ENCODE results near the gene KHK.

KHK gene

GRCh38 chr2:27095427-27095744 lies 8.8 kb downstream of the KHK start:
- no peak for DNase-seq (ENCODE audit: low spot score)
- in situ Hi-C loops (cut with MboI; ENCODE audit: low pct_unique_long_range_greater_than_20kb, low sequenced_read_pairs, unreplicated experiment) = no loop called here

GRCh38 chr2:27095745-27096651 lies 9.4 kb downstream of the KHK start:
- in situ Hi-C loops (cut with MboI; ENCODE audit: low pct_unique_long_range_greater_than_20kb, low sequenced_read_pairs, unreplicated experiment) = no loop called here
- peak; percentile 88 for DNase-seq (ENCODE audit: low spot score)
- no peak for TF ChIP-seq CTCF (IDR thresholded peaks at IDR 0.05; ENCODE audit: extremely low read depth, insufficient read depth, missing control alignments)

More at GRCh38 chr2:27095427-27095744, 8.8 kb downstream of the KHK start:
- TF ChIP-seq CTCF (IDR thresholded peaks at IDR 0.05; ENCODE audit: extremely low read depth, insufficient read depth, missing control alignments) = no peak

- in situ Hi-C loops (cut with MboI; ENCODE audit: low pct_unique_long_range_greater_than_20kb, low sequenced_read_pairs, unreplicated experiment) = no loop called here
- DNase-seq (ENCODE audit: low spot score) = no peak
- TF ChIP-seq CTCF (IDR thresholded peaks at IDR 0.05; ENCODE audit: extremely low read depth, insufficient read depth, missing control alignments) = no peak
Observed at GRCh38 chr2:27096748-27097297, 10.3 kb downstream of the KHK start.

- DNase-seq (ENCODE audit: low spot score) = no peak
- in situ Hi-C loops (cut with MboI; ENCODE audit: low pct_unique_long_range_greater_than_20kb, low sequenced_read_pairs, unreplicated experiment) = no loop called here
- TF ChIP-seq CTCF (IDR thresholded peaks at IDR 0.05; ENCODE audit: extremely low read depth, insufficient read depth, missing control alignments) = no peak
Observed at GRCh38 chr2:27097341-27097740, 10.8 kb downstream of the KHK start.

GRCh38 chr2:27099334-27099955 lies 12.9 kb downstream of the KHK start:
- no peak for DNase-seq (ENCODE audit: low spot score)
- TF ChIP-seq CTCF (IDR thresholded peaks at IDR 0.05; ENCODE audit: extremely low read depth, insufficient read depth, missing control alignments) = no peak
- in situ Hi-C loops (cut with MboI; ENCODE audit: low pct_unique_long_range_greater_than_20kb, low sequenced_read_pairs, unreplicated experiment) = no loop called here

- TF ChIP-seq CTCF (IDR thresholded peaks at IDR 0.05; ENCODE audit: extremely low read depth, insufficient read depth, missing control alignments) = no peak
- no peak for DNase-seq (ENCODE audit: low spot score)
- in situ Hi-C loops (cut with MboI; ENCODE audit: low pct_unique_long_range_greater_than_20kb, low sequenced_read_pairs, unreplicated experiment) = loop anchor here (10.0 kb wide), 1 partner anchor 185 kb away; the partner anchor contains the start of gene TRIM54
Observed at GRCh38 chr2:27100036-27100435, 13.5 kb downstream of the KHK start.

Data from GM13977 (cell line).